HG03135 (cell line): Measurements from ENCODE around the gene ISM2.
"Not testable (repeated sequence)": the region's sequence is repeated elsewhere in the genome, so short reads cannot be mapped to it uniquely, and the experiment has no call there.

Source experiments
- ATAC-seq: cut with Tn5 transposase; IDR thresholded peaks from one replicate; pipeline ENCODE4 v1.9.1; 2021; ENCODE audit warnings: mild to moderate bottlenecking, moderate library complexity; ENCODE audit not compliant: unreplicated experiment

Gene ISM2

GRCh38 chr14:77498120-77498979, at the start of gene ISM2:
Gene ISM2 (minus strand): TSS chr14:77498816. CDS start chr14:77498793, 23 bp downstream.
- no peak for ATAC-seq

DNA sequence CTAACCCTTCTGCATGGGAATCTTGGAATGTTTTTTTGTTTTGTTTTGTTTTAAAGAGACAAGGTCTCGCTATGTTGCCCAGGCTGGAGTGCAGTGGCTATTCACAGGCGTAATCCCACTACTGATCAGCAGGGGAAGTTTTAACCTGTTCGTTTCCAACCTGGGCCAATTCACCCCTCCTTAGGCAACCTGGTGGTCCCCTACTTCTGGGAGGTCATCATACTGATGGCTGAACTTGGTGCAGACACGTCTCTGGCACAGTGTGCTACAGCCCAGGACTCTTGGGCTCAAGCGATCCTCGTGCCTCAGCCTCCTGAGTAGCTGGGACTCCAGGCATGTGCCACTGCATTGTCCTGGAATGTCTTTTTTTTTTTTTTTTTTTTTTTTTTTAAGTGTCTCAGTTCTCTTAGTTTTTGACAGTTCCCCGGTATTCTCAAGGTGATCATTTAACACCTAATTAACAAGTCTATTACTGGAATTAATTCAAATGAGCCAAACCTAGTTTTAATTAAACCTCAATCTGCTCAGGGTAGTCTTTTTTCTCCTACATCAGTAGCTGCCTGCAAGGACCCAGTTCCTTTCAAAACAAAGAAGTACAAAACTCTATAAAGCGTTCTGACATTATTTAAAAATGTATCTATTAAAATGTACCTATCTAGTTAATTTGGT, 49.0 kb upstream of the ISM2 start:
- no peak for ATAC-seq

GRCh38 chr14:77545171-77545570, 46.6 kb upstream of the ISM2 start:
- ATAC-seq, result not testable (repeated sequence)

DNA sequence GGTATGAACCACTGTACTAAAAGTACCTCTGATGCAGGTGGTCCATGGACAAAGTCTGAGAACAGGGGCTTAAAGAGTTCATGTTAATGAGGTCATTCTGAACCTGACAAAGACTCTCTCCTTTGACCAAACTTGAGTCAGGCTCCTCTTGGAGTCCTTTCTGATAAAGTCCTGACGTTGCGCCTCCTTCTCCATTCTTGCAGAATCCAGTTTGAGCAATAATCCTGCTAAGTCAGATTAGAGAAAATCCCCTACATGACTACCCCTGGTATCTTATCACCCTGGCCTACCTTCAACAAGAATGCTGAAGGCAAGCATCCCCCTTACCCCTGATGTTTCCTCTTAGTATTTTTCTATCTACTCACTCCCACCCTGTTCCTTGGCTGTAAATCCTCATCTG, 46.0 kb upstream of the ISM2 start:
- no peak for ATAC-seq

GRCh38 chr14:77543637-77544334, 45.2 kb upstream of the ISM2 start:
- no peak for ATAC-seq

DNA sequence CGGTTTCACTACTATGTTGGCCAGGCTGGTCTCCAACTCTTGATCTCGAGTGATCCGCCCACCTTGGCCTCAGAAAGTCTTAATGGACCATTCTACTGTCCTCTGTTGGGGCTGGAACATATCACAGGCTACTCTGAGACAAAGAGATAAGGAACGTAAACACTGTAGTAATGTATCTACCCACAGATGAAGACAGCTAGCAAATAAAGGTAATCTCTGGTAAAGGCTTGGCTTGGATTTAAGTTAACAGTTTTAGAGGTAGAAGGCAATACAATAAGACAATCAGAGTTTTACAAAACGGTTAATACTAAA, 44.6 kb upstream of the ISM2 start:
- ATAC-seq, result no peak

DNA sequence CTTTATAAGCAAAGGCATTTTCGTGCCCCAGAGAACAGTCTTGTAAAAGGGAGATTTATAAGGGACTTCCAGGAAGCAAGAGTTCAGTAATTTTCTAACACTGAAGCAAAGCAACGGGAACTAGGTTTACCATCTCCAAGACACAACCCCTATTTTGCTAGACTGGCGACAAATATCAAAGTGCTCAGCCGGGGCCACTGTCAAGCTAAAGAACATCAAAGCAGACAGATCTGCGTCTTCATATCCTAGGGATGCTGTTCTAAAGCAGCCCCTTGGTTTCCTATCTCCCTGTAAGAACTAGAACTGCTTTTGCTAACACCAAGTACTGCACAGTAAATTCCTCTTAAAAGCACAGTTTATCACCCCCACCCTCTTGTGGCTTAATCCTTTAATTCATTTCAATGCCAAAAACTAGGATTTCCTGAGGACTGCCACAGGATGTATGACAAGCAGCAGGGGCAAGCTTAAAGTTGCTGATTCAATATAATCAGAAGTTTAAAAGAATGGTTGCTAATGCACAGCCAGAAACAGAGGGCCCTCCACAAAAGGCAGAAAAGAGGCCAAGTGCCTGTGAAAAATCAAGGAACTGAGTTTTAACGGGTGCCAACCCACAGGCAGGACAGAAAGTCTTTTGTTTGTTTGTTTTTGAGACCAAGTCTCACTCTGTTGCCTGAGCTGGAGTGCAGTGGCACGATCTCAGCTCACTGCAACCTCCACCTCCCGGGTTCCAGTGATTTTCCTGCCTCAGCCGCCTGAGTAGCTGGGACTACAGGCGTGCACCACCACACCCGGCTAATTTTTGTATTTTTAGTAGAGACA, 44.0 kb upstream of the ISM2 start:
- no peak for ATAC-seq

DNA sequence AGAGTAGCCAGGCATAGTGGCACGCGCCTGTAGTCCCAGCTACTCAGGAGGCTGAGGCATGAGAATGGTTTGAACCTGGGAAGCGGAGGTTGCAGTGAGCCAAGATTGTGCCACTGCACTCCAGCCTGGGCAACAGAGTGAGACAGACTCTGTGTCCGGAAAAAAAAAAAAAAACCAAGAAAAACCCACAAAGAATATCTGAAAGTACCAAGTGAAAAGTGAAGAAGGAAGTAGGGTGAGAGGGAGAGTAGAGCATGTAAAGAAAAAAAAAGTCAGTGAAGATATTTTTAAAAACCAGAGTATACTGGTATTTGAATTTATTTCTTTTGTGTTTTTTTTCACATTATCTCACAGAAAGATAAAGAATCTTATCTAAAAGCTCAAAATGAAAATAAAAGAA, 43.3 kb upstream of the ISM2 start:
- ATAC-seq, result no peak

DNA sequence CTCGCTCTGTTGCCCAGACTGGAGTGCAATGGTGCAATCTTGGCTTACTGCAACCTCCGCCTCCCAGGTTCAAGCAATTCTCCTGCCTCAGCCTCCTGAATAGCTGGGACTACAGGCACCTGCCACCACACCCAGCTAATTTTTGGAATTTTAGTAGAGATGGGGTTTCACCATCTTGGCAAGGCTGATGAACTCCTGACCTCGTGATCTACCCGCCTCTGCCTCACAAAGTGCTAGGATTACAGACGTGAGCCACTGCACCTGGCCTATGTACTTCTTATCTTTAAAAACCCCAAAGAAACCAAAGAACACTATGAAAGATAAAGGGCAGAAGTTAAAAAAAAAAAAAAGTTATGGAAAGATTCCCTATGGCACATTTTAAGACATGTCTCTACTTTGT, 38.3 kb upstream of the ISM2 start:
- not testable (repeated sequence) for ATAC-seq

DNA sequence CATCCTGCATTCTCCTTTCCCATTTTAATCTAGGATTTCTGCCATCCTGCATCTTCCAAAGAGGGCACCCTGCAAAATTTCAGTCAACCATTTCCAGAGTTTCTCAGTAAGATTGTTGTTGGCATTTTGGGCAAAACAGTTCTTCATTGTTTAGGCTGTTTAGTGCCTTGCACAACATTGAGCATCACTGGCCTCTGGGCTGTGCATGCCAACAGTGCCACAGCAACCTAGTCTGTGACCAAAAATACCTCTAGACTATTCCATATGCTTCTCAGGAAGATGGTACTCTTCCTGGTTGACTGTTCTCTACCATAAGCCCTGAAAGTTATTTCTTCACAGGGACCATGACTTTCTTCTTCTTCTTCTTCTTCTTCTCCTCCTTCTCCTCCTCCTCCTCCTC, 32.5 kb upstream of the ISM2 start:
- no peak for ATAC-seq

- ATAC-seq, result no peak
Measured at GRCh38 chr14:77529963-77530362, 31.3 kb upstream of the ISM2 start.

- no peak for ATAC-seq
Measured at GRCh38 chr14:77529213-77529612, 30.6 kb upstream of the ISM2 start.

DNA sequence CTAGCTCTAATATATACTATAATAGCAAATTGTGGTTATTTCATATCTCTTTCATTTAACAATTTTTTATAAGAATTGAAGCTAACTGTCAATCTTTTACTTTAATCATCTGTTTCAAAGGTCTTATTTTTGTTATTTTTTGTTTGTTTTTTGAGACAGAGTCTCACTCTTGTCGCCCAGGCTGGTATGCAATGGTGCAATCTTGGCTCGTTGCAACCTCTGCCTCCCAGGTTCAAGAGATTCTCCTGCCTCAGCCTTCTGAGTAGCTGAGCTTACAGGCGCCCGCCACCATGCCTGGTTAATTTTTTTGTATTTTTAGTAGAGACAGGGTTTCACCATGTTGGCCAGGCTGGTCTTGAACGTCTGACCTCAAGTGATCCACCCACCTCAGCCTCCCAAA, 30.1 kb upstream of the ISM2 start:
- not testable (repeated sequence) for ATAC-seq

- no peak for ATAC-seq
Measured at GRCh38 chr14:77526266-77526665, 27.6 kb upstream of the ISM2 start.

GRCh38 chr14:77524536-77524935, 25.9 kb upstream of the ISM2 start:
- ATAC-seq, result no peak

GRCh38 chr14:77523109-77523508, 24.5 kb upstream of the ISM2 start:
- no peak for ATAC-seq

DNA sequence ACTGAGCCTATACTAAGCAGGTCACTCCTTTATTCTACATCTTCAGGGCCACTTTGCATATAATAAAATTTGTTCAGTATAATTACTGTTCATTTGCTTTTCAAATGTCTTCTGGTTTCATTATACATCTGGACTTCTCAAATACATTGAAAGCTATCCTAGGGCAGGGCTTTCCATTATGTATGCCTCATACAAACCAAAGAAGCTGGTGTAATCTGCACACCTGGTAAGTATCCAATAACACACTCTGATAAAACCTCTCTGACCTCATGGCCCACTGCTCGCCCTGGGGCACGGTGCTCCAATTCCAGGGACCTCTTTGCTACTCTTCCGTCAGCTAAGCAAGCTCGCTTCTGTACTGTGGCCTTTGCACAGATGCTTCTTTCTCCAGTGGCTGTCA, 21.9 kb upstream of the ISM2 start:
- no peak for ATAC-seq

GRCh38 chr14:77516126-77516525, 17.5 kb upstream of the ISM2 start:
- ATAC-seq, result no peak

- no peak for ATAC-seq
Measured at GRCh38 chr14:77511486-77512162, 13.0 kb upstream of the ISM2 start.

DNA sequence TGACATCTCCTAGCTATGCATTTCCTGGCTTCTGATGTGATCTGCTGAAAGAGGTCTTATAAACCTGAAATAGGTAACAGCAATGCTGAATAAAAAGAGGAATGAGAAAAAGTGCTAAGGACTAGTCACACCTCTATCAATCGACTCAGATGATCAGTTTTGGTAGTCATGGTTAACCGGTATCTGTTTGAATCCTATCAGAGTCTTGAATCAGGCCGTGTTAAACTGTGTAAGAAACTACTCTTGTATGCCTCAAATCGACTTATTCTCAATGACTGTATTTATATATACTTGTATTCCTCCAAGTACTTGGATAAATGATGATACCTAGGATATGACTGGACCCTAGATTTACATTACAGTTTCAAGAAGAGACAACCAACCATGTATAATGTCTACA, 10.8 kb upstream of the ISM2 start:
- ATAC-seq, result no peak

GRCh38 chr14:77508876-77509275, 10.3 kb upstream of the ISM2 start:
- no peak for ATAC-seq
